Measurements from ENCODE around the gene PRSS36.
"Not testable (repeated sequence)": the region's sequence is repeated elsewhere in the genome, so short reads cannot be mapped to it uniquely, and the experiment has no call there.

Gene PRSS36

GRCh38 chr16:31149894-31150890, at the start of gene PRSS36:
Gene PRSS36, minus strand, starts transcription at chr16:31150066. Its CDS starts 31 bp downstream, at chr16:31150035.
- DNase-seq: no peak

DNA sequence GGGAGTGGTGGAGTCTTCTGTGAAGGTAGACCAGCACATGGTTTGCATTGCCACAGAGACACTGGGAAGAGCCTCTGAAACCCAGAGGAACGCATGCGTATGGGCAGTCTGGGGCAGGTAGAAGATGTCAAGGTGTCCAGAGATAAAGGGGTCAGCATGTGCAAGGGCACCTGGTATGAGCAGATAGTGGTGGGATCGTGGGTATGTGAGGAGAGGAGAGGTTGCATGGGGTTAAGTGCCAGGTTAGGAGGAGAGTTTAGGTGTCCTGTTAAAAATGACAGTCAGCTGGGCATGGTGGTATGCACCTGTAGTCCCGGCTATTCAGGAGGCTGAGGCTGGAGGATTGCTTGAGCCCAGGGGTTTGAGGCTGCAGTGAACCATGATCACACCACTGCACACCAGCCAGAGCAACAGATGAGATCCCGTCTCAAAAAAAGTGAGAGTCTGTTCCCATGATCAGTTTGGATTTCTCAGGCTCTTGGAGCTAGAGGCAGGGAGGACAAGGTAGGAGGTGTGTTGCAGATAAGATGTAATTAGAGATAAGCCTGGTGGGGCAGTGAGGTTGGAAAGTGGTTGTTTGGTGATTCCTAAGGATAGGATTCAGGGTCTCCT, 49.7 kb upstream of the PRSS36 start:
- DNase-seq: no peak

DNA sequence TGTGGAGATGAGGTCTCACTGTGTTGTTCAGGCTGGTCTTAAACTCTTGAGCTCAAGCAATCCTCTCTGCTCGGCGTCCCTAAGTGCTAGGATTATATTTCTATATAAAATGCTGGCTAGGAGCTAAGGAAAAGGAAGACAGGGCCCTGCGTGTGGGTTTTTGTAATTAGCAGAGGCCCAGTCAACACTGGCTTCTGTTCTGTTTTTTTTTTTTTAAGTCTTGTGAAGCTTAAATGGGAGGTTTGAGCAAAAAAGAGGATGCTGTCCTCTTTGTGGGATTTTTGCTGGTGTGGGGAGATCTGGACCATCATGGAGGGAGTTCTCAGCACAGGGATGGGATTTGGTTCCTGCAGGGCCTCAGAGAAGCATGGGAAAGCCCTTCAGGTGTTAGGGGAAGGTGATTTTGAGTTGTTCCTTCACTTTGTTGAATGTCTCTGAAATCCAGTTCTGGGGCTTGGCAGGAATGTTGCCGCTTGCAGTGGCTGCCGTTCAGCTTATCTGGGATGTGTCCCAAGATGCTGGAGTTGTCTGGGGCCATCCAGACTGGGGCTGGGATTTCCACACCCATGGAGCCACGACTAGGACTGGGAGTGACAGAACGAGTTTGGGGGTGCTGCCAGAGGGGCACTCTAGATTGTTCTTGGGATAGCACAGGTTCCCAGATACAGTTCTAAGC, 48.5 kb upstream of the PRSS36 start:
- DNase-seq: no peak

GRCh38 chr16:31196324-31197088, 46.6 kb upstream of the PRSS36 start:
- no peak for DNase-seq

DNA sequence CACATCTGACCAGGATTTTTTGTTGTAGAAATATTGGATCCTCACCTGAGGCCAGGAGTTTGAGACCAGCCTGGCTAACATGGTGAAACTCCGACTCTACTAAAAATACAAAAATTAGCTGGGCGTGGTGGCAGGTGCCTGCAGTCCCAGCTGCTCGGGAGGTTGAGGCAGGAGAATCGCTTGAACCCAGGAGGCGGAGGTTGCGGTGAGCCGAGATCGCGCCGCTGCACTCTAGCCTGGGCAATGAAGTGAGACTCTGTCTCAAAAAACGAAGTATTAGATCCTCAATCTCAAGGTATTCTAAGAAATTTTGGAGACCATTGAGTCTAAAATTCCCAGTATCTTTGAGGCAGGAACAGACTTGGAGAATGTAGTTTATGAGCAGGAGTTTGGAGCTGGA, 46.0 kb upstream of the PRSS36 start:
- DNase-seq: not testable (repeated sequence)

GRCh38 chr16:31194898-31195297, 45.0 kb upstream of the PRSS36 start:
- no peak for DNase-seq

GRCh38 chr16:31193874-31194273, 44.0 kb upstream of the PRSS36 start:
- no peak for DNase-seq

GRCh38 chr16:31192856-31193642, 43.2 kb upstream of the PRSS36 start:
- no peak for DNase-seq

DNA sequence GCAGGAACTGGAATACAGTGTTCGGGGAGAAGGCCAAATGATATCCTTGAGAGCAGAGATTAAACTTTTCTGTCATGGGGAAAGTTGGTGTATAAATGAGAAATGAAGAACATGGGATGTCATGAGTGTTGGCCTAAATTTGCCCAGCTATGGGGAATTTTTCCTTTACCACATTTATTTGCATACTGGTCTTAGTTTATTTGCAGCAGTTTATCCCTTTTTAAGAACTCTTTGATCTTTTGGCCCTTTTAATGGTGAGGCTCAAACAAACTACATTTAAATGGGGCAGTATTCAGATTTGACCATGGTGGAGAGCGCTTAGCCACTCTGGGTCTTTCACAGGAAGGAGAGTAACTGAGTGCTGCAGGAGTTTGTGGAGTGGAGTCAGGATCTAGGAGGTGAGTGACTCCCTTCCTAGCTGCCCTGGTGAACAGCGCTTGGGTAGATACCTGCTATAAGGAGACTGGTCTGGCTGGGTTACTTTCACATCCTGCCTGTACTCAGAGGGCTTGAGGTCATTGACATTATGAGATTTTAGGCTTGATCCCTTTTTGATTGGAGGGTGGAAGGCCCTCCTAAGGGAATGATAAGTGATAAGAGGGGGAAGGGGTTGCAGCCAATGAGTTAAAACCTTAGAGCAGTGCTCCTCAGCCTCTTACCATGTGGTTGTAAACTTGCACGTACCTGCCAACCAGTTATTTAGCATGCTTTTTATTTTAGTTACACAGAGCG, 42.0 kb upstream of the PRSS36 start:
- DNase-seq: no peak

GRCh38 chr16:31190818-31191444, 41.1 kb upstream of the PRSS36 start:
- DNase-seq: no peak

DNA sequence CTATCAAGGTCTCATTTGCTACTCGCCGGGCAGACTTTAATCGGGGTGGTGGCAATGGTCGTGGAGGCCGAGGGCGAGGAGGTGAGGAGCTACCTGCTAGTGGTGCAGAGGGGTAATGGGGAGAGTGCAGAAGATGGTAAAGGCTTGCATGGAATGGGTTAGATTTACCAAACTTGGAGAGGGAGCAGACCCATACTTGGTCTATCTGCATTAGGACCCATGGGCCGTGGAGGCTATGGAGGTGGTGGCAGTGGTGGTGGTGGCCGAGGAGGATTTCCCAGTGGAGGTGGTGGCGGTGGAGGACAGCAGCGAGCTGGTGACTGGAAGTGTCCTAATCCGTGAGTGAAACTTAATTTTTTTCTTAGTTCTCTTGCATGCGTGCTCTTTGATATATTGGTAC, 40.2 kb upstream of the PRSS36 start:
- DNase-seq: no peak

- DNase-seq: no peak
Measured at GRCh38 chr16:31189412-31189778, 39.5 kb upstream of the PRSS36 start.

GRCh38 chr16:31188450-31189411, 38.9 kb upstream of the PRSS36 start:
- no peak for DNase-seq

DNA sequence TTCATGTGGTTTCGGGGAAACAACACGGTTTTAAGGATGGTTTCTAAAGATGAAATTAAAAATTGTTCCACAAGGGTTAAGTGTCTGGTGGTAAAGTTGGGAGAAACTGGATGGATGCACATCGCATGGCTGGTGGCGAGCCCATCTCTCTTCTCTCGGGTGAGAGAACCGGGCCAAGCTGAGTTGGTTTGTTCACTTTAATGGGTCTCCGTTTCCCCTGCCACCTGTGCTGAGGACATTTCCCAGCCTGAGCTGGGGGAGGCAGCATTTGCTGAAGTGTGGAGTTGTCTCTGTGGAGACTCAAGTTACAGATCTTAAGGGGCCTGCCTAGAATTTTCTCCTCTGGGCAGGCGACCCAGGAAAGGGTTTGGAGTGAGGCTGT, 37.9 kb upstream of the PRSS36 start:
- no peak for DNase-seq

GRCh38 chr16:31186930-31187807, 37.3 kb upstream of the PRSS36 start:
- no peak for DNase-seq

- no peak for DNase-seq
Measured at GRCh38 chr16:31186176-31186575, 36.3 kb upstream of the PRSS36 start.

GRCh38 chr16:31185339-31185738, 35.5 kb upstream of the PRSS36 start:
- no peak for DNase-seq

- no peak for DNase-seq
Measured at GRCh38 chr16:31184888-31185287, 35.0 kb upstream of the PRSS36 start.
